RPMI7951 (cell line): ENCODE results near the gene SORCS2. TPM values are rescaled to one million over a fixed set of nuclear protein-coding genes. Genes with fewer than 3 reads are reported as not detected.
A peak's percentile ranks its signal among the peaks of the same experiment; 100 is the strongest.

Experiments
- DNase-seq: peaks from one replicate; pipeline ENCODE4 v3.0.0-alpha.2; 2012; ENCODE audit warnings: low read depth
- total RNA-seq: library from RNA; depleted of rRNA; stranded (reverse); fragments of >200 nt; shearing (Covaris generic); gene quantifications from 2 replicates; pipeline ENCODE4 v1.2.3, GENCODE V29; 2014

The SORCS2 gene
- total RNA-seq, 1 experiment from 2014 or later = 2.0 TPM

GRCh38 chr4:7505116-7505900, 313.0 kb downstream of the SORCS2 start:
- DNase-seq = no peak

- peak; percentile 26 for DNase-seq
Observed at GRCh38 chr4:7506119-7506518, 313.8 kb downstream of the SORCS2 start.

GRCh38 chr4:7506572-7506971, 314.2 kb downstream of the SORCS2 start:
- DNase-seq = no peak

- peak; percentile 56 for DNase-seq
Observed at GRCh38 chr4:7507381-7507780, 315.0 kb downstream of the SORCS2 start.

- DNase-seq = no peak
Observed at GRCh38 chr4:7510066-7510465, 317.7 kb downstream of the SORCS2 start.

- DNase-seq = no peak
Observed at GRCh38 chr4:7510538-7510937, 318.2 kb downstream of the SORCS2 start.

- DNase-seq = no peak
Observed at GRCh38 chr4:7511525-7511924, 319.2 kb downstream of the SORCS2 start.

- DNase-seq = no peak
Observed at GRCh38 chr4:7512428-7512827, 320.1 kb downstream of the SORCS2 start.

- no peak for DNase-seq
Observed at GRCh38 chr4:7512946-7513345, 320.6 kb downstream of the SORCS2 start.

GRCh38 chr4:7513671-7514070, 321.3 kb downstream of the SORCS2 start:
- peak; percentile 88 for DNase-seq

- no peak for DNase-seq
Observed at GRCh38 chr4:7514281-7514680, 321.9 kb downstream of the SORCS2 start.

GRCh38 chr4:7514789-7515188, 322.5 kb downstream of the SORCS2 start:
- DNase-seq = no peak

- peak; percentile 32 for DNase-seq
Observed at GRCh38 chr4:7515390-7515902, 323.1 kb downstream of the SORCS2 start.

- no peak for DNase-seq
Observed at GRCh38 chr4:7516096-7516772, 323.9 kb downstream of the SORCS2 start.

GRCh38 chr4:7516773-7517144, 324.4 kb downstream of the SORCS2 start:
- no peak for DNase-seq

- no peak for DNase-seq
Observed at GRCh38 chr4:7518871-7519637, 326.7 kb downstream of the SORCS2 start.

GRCh38 chr4:7519638-7520376, 327.5 kb downstream of the SORCS2 start:
- DNase-seq = peak; percentile 43

- no peak for DNase-seq
Observed at GRCh38 chr4:7521666-7522065, 329.3 kb downstream of the SORCS2 start.

- no peak for DNase-seq
Observed at GRCh38 chr4:7522452-7523220, 330.3 kb downstream of the SORCS2 start.

GRCh38 chr4:7523526-7523925, 331.2 kb downstream of the SORCS2 start:
- no peak for DNase-seq
